HG02970 (cell line): ENCODE data around the gene MROH7.

Source experiments
- ATAC-seq: cut with Tn5 transposase; IDR thresholded peaks from one replicate; pipeline ENCODE4 v1.9.1; 2021; ENCODE audit warnings: mild to moderate bottlenecking, moderate library complexity, moderate number of reproducible peaks; ENCODE audit not compliant: unreplicated experiment, low FRiP score

The MROH7 gene

DNA sequence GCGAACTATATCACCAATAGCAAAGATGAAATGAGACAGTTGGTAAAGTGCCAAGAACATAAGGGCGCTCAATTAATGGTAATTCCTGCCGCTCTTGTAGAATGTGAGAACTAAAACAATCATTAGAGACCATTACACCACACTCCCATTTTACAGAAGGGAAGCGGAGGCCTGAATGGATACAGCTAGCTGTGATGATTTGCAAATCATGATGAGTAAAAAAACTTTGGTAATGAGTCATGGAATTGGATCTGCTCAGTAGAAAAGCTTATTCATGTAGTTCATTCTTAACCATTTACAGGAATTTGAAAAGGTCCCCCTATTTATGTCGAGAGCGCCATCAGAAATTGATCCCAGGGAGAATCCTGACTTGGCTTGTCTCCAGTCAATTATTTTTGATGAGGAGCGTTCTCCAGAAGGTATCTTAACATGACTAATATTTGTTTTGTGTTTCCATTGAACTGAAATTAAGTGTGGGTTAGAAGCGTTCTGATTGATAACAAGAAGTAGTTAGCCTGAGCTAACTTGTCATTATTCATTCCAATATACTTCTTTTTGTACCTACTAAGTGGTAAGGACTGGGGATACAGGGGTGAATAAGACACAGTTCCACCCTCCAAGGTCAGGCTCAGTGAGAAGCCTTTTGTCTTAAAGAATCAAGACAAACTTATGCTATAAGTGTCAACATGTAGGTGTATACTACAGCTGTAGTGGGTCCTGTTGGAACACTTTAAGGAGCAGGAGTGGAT, 74.9 kb downstream of the MROH7 start:
- no peak for ATAC-seq

DNA sequence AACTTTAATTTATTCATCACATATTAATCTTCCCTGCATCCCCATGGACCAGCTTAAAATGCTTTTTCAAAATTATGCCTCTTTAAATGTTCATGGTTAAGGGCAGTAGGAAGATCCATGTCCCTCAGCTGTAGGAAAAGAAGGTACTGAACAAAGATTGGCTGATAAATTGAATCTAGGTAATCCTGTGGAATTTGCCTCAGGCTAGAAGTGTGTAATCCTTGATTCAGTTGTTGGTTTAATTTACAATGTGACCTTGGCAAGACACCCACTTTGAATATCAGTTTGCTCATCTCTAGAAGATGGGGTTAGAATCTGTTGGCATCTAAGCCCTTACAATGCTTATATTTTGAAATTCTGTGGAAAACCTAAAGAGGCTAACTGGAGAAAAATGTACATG, 80.1 kb downstream of the MROH7 start:
- ATAC-seq, result no peak

DNA sequence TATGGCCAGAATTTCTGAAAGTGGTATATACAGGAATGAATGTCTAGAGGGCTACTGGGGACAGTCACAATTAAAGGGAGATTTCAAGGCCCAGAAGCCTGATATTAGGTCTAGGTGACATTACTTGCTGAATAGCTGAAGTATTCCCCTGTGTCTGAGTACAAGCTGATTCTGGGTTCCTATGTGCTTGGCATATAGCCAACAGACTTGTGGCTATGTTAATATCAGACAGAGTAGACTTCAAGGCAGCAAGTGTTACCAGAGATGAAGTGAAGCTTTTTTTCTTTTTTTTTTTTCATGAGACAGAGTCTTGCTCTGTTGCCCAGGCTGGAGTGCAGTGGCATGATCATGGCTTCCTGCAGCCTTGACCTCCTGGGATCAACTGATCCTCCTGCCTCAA, 82.4 kb downstream of the MROH7 start:
- ATAC-seq, result no peak

DNA sequence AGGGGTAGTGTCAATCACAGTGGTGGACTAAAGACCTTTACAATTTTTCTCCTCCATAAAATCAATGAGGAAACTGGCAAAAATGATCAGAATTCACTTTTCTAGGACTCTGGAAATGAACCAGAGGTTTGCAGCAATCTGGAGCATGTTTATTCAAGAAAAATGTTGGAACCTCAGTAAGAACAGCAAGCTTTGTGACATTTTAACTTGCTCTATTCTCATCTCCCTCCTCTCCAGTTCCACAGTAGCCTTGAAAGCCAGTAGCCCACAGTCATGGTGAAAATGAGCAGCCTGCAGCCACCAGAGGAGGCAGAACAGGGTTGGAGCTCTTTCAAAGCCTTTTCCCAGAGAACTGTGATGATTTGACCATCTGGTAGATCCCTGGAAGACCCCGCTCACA, 83.2 kb downstream of the MROH7 start:
- no peak for ATAC-seq

DNA sequence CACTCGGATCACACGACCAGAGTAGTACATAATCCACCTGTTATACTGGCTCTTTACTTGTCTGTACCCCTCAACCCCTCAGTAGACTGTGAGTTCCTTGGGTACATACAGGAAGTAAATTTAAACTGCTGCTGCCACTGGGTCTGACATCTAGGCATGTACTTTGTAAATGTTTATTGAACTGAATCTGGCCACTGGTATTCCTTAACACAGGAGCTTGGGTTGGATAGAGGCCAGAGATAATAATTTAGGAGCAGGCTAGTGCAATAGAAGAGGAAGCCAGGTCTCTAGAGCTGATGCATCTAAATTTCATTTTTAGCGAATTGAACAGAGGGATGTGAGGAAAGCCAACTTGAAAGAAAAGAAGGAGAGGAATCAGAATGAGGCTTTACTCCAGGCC, 86.4 kb downstream of the MROH7 start:
- ATAC-seq, result no peak

DNA sequence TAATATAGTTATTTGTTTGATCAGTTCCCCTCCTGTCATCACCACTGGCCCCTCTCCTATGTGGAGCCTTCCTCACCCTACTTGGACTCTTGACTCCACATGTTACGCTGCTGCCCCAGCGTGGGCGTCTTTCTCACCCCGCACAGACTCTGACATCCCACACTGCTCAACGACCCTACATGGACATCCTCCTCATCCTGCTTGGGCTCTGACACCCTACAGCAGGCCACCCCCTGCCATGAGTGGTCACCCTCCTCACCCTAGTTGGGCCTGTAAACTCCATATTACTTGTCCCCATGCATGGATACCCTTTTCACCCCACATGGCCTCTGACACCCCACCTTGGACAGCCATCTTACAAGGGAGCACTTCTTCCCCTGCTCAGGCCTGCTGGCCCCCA, 95.1 kb downstream of the MROH7 start:
- ATAC-seq, result no peak

DNA sequence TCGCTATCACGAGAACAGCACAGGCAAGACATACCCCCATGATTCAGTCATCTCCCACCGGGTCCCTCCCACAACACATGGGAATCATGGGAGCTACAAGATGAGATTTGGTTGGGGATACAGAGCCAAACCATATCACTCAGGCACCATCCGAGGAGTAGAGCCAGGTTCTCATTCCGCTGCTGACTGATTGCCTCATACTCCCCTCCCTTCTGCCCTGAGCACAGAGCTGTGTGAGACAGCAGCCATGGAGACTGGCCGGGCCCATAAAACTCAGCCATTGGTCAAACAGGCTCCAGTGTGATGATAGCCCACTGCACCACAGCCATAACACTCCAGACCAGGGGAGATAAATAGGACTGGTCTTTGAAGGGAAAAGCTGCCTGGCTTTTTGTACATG, 96.7 kb downstream of the MROH7 start:
- ATAC-seq, result no peak

DNA sequence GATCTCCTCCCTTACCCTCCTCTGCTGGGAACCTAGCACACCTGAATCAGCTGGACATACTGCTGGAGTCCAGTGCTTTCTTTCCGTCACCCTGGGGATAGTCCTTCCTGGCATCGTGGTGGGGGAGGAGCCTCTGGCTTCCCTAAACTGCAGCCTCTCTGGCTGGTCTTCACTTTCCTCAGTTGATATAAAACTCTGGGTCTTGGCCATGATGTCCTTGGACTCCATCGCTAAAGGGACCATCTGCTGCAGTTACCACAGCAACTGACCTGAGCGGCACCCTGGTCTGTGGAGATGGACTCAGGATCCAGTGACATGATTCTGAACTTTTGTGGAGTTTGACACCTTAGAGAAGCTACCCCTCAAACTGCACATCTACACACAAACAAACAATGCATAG, 99.9 kb downstream of the MROH7 start:
- no peak for ATAC-seq

DNA sequence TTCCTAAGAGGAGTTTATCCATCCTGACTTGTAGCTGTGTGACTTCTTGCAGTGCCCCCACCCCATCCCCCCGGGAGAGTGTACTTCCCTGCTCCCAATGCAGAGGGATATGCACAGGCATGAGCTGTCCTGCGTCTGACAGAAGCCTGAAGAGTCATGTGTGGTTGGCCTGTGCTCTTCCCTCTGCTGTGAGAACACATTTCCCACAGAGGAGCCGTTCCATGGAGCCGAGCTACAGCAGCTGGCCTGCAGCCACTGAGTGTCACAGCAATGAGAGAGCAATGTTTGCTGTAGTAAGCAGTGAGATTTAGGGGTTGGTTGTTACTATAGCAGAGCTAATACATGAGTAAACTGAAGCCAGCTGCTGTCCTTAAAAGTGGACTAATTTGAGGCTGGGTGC, 100.7 kb downstream of the MROH7 start:
- ATAC-seq, result no peak

DNA sequence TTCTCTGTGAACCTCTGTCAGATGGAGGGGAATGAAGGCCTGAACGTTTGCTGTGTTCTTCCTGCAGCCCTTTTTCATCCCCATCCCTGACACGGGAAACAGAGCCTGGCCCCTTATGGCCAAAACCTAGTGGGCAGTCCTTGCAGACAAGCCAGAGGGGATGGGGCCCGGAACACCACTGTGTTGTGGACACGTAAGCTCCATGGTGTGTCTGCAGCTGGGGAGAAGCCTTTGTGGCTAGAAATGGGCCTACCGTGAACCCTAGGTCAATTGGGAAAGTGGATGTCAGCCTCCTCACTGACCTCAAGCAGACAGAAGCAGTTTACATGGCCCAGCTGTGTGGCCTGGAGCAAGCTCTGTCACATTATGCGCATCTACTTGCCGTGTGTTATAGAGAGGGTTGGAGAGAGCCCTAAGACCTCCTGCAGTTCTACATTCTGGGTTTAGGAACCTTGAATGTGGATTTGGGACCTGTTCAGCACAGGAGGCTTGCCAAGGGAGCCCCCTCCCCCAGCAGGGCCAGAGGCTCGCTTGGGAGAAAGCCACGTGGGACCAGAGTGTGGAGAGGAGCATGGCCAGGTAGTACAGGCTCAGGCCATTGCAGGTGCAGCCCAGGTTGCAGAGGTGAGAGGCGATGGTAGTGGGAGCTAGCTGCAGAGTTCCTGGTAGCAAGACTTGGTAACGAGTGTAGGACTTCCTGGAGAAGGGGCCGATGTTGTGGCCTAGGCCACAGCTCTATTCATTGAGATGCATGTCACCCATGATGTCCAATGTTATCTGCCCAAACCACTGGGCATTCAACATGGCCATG, 102.0 kb downstream of the MROH7 start:
- no peak for ATAC-seq

DNA sequence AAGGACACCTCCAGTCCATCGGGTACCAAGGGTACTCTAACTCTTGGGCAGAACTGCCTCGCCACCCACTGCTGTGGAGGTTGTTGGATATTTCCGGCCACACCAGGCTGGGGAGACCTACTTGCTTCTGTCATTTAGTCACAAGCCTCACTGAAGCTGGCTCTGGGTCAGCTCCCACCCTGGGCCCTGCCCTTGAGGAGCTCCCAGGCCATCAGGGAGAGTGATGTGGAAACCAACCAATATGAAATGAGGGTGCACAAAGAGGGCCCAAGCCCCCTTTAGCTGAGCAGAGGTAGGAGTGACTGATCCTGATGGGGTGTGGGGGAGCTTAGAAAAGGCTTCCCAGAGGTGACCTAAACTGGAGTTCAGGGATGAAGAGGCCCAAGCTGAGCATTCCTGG, 103.1 kb downstream of the MROH7 start:
- ATAC-seq, result no peak

DNA sequence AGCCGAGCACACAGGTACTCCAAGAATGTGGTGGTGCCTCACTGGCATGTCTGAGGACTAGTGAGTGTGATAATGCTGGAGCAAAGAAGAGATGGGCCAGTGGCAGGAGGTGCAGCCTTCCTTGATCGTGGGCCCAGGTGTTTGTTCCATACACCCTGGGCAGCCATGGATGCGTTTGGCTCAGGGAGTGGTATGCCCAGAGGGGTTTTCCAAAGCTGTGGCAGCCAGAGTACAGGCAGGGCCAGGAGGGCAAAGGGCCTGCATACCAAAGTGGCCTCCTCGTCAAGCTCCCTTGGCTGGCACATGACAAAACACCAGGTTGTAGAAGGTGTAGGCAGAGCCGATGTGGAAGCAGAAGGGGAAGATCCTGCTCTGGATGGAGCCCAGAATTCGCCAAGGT, 103.7 kb downstream of the MROH7 start:
- ATAC-seq, result no peak

DNA sequence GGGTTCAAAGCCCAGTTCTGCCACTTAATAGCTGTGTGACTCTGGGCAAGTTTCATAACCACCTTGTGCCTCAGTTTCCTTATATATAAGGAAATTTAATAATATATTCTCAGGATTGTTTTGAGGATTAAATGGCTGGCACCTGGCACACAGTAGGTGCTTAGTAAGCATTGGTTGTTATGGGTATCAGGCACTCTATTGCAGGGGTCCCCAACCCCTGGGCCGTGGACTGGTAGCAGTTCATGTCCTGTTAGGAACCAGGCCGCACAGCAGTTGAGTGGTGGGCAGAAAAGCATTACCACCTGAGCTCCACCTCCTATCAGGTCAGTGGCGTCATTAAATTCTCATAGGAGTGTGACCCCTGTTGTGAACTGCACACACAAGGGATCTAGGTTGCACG, 104.3 kb downstream of the MROH7 start:
- ATAC-seq, result no peak

DNA sequence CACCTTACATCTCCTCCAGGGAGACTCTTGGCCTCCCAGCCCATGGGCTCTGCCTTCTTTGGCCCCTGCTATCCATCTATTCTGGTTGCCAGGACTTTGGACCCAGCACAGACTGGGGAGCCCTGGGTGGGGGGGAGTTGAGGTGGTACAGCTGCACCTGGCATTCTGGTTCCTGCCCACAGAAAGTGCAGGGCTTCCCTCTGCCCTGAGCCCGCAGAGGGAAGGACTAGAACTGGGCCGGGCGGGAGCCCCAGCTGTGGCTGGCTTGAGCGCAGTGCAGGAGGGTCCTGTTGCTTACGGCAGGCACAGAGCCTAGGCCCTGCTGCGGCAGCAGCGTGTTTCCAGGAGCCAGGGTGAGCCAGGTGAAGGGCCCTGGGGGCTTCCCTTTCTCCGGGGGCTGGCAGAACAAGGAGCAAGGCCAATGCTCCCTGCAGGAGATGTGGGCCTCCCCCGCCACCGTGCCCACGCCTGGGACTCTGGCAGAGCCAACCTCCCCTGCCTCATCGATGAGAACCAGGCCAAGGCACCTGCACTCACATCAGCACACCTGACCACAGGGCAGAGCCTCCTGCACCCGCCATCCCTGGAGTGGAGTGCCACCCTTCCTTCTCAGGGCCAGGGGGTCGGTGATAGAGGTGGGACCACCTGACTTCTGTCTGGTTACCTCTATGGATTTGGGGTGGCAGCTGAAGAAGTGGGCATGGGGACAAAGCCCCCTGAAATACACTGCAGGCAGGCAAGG, 106.7 kb downstream of the MROH7 start:
- ATAC-seq, result no peak

DNA sequence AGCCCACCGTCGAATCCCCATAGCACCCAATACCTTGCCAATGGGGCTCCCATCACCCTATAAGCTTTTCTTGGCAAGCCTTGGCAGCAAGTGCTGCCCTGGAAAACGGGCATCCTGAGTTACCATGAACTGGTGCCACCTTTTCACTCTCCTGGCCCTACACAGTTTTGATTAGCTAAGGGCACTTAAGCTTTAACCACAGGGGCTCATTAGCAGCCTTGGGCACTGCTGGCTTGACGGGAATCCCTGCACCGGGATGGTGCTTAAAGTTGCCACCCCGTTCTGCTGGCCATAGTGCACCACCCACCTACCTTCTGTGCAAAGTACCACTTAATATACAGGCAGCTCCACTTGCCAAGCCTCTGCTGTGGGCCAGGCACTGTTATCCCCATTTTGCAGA, 109.0 kb downstream of the MROH7 start:
- no peak for ATAC-seq

DNA sequence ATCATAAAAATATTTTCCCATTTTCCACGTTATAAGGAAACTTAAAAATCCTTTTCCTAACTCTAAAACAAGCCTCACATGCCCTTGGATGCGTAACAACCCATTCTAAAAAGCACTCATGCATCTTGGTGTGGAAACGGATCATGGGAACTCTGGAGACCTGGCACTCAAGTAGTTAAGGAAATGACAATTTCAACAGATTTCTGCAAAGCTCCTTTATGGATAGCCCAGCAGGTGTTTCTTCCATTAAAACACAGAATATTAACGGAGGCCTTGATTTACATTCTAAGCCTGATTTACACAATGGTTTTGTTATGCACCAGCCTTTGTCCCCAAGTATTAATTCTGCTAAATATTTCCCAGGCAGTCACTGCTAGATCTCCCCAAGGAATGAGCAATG, 109.8 kb downstream of the MROH7 start:
- no peak for ATAC-seq

DNA sequence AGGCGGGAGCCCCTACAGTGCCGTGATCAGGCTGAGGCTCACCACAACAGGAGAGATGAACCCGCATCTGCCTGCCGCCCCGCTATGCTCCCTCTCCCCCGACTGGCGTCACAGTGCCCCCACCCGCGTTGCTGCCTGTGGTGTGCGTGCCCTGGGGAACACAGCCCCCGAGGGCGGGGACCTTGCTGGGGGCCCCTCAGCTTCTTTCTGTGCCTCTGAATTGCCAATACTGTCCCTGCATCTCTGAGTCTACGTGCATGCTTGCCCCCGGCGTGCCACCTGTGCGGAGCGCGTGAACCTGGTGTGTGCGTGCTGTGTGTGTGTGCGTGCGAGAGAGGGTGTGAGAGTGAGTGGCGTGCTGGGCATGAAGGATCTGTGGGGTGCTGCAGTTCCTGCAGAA, 112.5 kb downstream of the MROH7 start:
- ATAC-seq, result no peak

DNA sequence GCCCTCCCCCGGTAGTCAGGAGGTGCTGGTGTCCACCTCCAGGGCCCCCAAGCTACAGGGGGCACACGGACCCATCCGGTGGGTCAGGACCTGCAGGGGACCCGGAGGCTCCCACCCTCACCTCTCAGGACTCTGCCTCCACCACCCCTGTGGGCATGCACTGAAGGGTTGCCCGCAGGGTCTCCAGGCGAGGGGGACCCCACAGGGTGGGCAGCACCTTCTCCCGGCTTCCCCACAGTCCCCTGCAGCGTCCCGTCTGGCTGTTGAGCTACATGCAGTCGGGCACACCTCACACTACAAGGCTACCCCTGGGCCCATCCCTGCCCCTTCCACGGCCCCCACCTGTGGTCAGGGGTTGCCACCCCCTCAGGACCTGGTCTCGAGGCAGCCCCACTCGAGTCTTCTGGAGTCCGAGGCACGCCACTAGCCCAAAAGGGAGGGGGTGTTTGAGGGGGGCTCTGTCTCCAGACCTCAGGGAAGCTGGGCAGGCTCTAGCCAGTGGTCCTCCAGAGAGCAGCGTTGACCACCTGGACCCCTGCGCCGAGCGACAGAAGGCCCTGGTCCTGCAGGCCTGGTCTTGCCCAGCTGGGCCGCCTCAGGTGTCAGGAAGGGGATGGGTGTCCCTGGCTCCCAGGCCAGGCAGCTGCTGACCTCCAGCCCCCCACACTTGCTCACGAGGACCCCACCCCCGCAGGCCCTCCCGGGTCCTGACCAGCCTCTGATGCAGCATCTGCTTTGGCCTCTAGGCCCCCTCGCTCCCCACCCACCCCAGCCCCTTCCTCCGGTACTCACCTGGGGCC, 113.1 kb downstream of the MROH7 start:
- no peak for ATAC-seq

DNA sequence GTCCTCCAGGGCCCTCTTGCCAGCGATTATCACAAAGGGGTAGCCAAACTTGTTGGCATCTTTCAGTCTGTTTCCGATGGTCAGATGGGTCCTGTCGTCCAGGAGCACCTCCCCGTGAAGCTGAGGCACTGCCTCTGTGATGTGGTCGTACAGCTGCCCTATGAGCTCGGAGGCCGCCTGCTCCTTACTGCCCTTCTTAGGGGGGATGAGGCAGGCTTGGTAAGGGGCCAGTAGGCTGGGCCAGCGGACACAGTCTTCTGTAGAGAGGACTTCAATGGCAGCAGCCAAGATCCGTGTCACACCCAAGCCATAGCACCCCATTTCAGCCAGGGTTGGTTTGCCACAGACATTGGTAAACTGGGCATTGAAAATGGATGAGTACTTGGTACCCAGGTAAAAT, 116.2 kb downstream of the MROH7 start:
- ATAC-seq, result no peak

DNA sequence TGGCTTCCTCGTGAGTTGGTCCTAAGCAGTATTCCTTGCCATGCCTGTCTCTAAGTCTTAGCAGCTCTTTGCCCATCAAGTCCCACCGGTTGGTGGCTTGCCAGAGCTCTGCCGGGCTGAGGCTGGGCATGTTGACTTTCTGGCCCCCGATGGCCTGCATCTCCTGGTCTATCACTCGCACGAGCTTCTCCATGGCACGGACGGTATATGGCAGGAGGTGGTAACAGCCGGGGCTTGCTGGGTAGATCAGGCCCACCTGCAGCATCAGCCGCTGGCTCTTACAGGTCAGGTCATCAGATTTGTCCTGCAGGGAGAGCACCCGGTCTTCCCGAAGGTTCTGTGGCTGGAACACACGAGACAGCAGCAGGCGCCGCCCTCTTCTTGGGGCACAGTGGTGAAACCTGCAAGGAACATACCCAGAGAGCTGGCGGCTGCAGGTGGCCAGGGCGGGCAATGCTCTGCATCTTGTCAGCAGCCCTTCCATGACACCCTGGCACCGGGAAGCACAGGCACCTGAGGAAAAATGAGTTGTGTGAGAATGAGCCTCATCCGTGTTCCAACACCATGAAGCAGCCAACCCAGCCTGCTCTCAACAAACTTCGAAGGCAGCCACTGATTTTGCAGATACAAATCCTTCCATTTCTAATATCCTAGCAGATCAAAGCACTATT, 117.2 kb downstream of the MROH7 start:
- no peak for ATAC-seq
